ENCODE measurements around the gene EXD3. TPM values are rescaled to one million over a fixed set of nuclear protein-coding genes. Genes with fewer than 3 reads are reported as not detected.

EXD3 gene
- total RNA-seq, 1 experiment from 2014 or later, result 2.8 TPM

DNA sequence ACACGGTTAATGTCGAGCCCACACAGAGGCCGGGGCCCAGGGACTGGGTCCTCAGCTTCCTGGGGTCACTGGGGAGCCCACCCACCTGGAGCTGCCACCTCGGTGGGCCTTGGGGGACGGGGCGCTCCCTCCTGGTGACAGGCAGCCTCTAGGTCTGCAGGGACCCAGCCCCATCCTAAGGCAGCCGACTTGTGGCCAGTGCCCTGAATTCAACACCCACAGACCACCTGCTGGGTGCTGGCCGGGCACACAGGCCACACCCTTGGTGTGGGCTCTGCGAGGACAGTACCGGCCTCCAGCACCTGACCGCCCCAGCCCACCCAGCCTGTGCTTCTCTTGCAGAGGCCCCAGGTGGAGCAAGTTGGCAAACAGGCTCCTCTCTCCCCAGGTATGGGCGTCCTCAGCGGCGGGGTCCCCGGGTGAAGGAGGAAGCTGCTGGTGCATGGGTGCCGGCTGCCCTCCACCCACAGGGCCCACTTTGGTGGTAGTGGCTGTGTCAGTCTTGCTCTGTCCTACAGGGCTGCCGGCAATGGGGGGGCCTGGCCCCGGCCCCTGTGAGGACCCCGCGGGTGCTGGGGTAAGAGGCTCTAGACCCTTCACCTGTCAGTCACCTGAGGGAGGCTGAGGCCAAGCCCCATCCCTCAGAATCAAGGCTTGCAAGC, 9.9 kb upstream of the EXD3 start:
- no peak for DNase-seq
- Histone ChIP-seq H3K4me2 (ENCODE audit: low read depth, low read length, poor library complexity, severe bottlenecking) (no peak overlapping the region), H3K79me2 (ENCODE audit: low read length) (no peaks in the 10 kb centered on the region), H3K9me2 (replicated peaks; ENCODE audit: insufficient read depth, low read length) (no peaks in the 10 kb centered on the region), H3K9ac (ENCODE audit: low read length) (no peak overlapping the region), H2AFZ (ENCODE audit: low read length) (no peak overlapping the region), H3K4me3 (ENCODE audit: low read length) (no peak overlapping the region), H3K27ac (ENCODE audit: low read length) (no peak overlapping the region), H3K4me1 (ENCODE audit: low read length) (peaks cover 17% of the 10 kb centered on the region), H3K9me3 (ENCODE audit: low read length) (no peaks in the 10 kb centered on the region), H3K36me3 (ENCODE audit: insufficient read depth, low read length) (no peaks in the 10 kb centered on the region), H4K20me1 (ENCODE audit: insufficient read depth, low read depth, low read length) (no peaks in the 10 kb centered on the region), H3K27me3 (ENCODE audit: low read length) (no peaks in the 10 kb centered on the region)

- DNase-seq, result no peak
- Histone ChIP-seq H2AFZ (ENCODE audit: low read length) (no peak overlapping the region), H3K4me3 (ENCODE audit: low read length) (no peak overlapping the region), H4K20me1 (ENCODE audit: insufficient read depth, low read depth, low read length) (no peaks in the 10 kb centered on the region), H3K4me2 (ENCODE audit: low read depth, low read length, poor library complexity, severe bottlenecking) (no peak overlapping the region), H3K4me1 (ENCODE audit: low read length) (peaks cover 17% of the 10 kb centered on the region), H3K9me3 (ENCODE audit: low read length) (no peaks in the 10 kb centered on the region), H3K79me2 (ENCODE audit: low read length) (no peaks in the 10 kb centered on the region), H3K27me3 (ENCODE audit: low read length) (no peaks in the 10 kb centered on the region), H3K9ac (ENCODE audit: low read length) (no peak overlapping the region), H3K27ac (ENCODE audit: low read length) (no peak overlapping the region), H3K9me2 (replicated peaks; ENCODE audit: insufficient read depth, low read length) (no peaks in the 10 kb centered on the region), H3K36me3 (ENCODE audit: insufficient read depth, low read length) (no peaks in the 10 kb centered on the region)
These were observed 8.5 kb upstream of the EXD3 start for GRCh38 chr9:137431416-137431931.

GRCh38 chr9:137430723-137431415, 7.9 kb upstream of the EXD3 start:
- H3K36me3 ChIP-seq (ENCODE audit: insufficient read depth, low read length), result no peaks in the 10 kb centered on the region
- H3K4me3 ChIP-seq (ENCODE audit: low read length), result no peak overlapping the region
- peaks cover 17% of the 10 kb centered on the region for H3K4me1 ChIP-seq (ENCODE audit: low read length)
- no peaks in the 10 kb centered on the region for H3K9me2 ChIP-seq (replicated peaks; ENCODE audit: insufficient read depth, low read length)
- H3K9me3 ChIP-seq (ENCODE audit: low read length), result no peaks in the 10 kb centered on the region
- no peak overlapping the region for H3K4me2 ChIP-seq (ENCODE audit: low read depth, low read length, poor library complexity, severe bottlenecking)
- H3K27me3 ChIP-seq (ENCODE audit: low read length), result no peaks in the 10 kb centered on the region
- no peaks in the 10 kb centered on the region for H3K79me2 ChIP-seq (ENCODE audit: low read length)
- H3K9ac ChIP-seq (ENCODE audit: low read length), result no peak overlapping the region
- H3K27ac ChIP-seq (ENCODE audit: low read length), result no peak overlapping the region
- no peaks in the 10 kb centered on the region for H4K20me1 ChIP-seq (ENCODE audit: insufficient read depth, low read depth, low read length)
- H2AFZ ChIP-seq (ENCODE audit: low read length), result no peak overlapping the region
- no peak for DNase-seq

DNA sequence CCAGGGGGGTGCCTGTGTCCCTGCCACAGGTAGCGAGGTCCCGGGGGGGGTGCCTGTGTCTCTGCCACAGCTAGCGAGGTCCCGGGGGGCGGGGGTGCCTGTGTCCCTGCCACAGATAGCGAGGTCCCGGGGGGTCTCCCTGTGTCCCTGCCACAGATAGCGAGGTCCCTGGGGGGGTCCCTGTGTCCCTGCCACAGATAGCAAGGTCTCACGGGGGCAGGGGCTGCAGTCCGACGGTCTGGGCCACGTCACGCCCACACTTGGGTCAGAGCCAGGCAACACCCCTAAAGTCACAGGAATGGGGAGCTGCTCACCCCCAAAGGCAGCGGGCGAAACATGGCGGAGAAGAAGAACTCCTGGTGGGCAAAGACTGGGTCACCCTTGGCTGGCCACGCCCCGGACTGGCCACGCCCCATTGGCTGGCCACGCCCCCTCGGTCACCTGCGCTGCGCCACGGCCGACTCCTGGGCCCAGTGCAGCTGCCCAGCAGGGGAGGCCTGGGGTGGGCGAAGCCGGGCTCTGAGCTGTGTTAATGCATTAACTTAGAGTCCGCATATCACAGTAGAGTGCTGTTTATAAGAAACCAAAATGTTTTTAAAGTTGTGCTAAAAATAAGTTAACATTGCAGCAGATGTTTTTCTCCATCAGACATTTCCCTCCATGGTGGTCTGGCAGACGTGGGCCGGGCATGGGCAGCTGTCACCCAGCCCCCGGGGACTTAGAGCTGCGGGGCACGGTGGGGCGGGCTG, 7.2 kb upstream of the EXD3 start:
- H3K9me2 ChIP-seq (replicated peaks; ENCODE audit: insufficient read depth, low read length), result no peaks in the 10 kb centered on the region
- H4K20me1 ChIP-seq (ENCODE audit: insufficient read depth, low read depth, low read length), result no peaks in the 10 kb centered on the region
- H3K9me3 ChIP-seq (ENCODE audit: low read length), result no peaks in the 10 kb centered on the region
- peak overlapping the region; percentile 23 for H3K4me2 ChIP-seq (ENCODE audit: low read depth, low read length, poor library complexity, severe bottlenecking)
- no peak overlapping the region for H2AFZ ChIP-seq (ENCODE audit: low read length)
- no peaks in the 10 kb centered on the region for H3K79me2 ChIP-seq (ENCODE audit: low read length)
- H3K4me1 ChIP-seq (ENCODE audit: low read length), result peaks cover 17% of the 10 kb centered on the region
- DNase-seq, result peak; percentile 77
- H3K4me3 ChIP-seq (ENCODE audit: low read length), result peak overlapping the region; percentile 28; the same call in 1 of the 2 replicates
- H3K27ac ChIP-seq (ENCODE audit: low read length), result no peak overlapping the region
- no peak overlapping the region for H3K9ac ChIP-seq (ENCODE audit: low read length)
- no peaks in the 10 kb centered on the region for H3K36me3 ChIP-seq (ENCODE audit: insufficient read depth, low read length)
- H3K27me3 ChIP-seq (ENCODE audit: low read length), result no peaks in the 10 kb centered on the region

GRCh38 chr9:137429546-137429890, 6.6 kb upstream of the EXD3 start:
- no peaks in the 10 kb centered on the region for H3K79me2 ChIP-seq (ENCODE audit: low read length)
- no peaks in the 10 kb centered on the region for H3K9me2 ChIP-seq (replicated peaks; ENCODE audit: insufficient read depth, low read length)
- no peak overlapping the region for H3K27ac ChIP-seq (ENCODE audit: low read length)
- peak overlapping the region; percentile 23 for H3K4me2 ChIP-seq (ENCODE audit: low read depth, low read length, poor library complexity, severe bottlenecking)
- peaks cover 17% of the 10 kb centered on the region for H3K4me1 ChIP-seq (ENCODE audit: low read length)
- no peak overlapping the region for H3K9ac ChIP-seq (ENCODE audit: low read length)
- H3K4me3 ChIP-seq (ENCODE audit: low read length), result no peak overlapping the region
- H3K9me3 ChIP-seq (ENCODE audit: low read length), result no peaks in the 10 kb centered on the region
- no peak for DNase-seq
- no peaks in the 10 kb centered on the region for H4K20me1 ChIP-seq (ENCODE audit: insufficient read depth, low read depth, low read length)
- H3K36me3 ChIP-seq (ENCODE audit: insufficient read depth, low read length), result no peaks in the 10 kb centered on the region
- H2AFZ ChIP-seq (ENCODE audit: low read length), result no peak overlapping the region
- H3K27me3 ChIP-seq (ENCODE audit: low read length), result no peaks in the 10 kb centered on the region

- Histone ChIP-seq H3K27ac (ENCODE audit: low read length) (no peak overlapping the region), H3K9me2 (replicated peaks; ENCODE audit: insufficient read depth, low read length) (no peaks in the 10 kb centered on the region), H3K9me3 (ENCODE audit: low read length) (no peaks in the 10 kb centered on the region), H2AFZ (ENCODE audit: low read length) (no peak overlapping the region), H4K20me1 (ENCODE audit: insufficient read depth, low read depth, low read length) (no peaks in the 10 kb centered on the region), H3K27me3 (ENCODE audit: low read length) (no peaks in the 10 kb centered on the region), H3K4me2 (ENCODE audit: low read depth, low read length, poor library complexity, severe bottlenecking) (peak overlapping the region; percentile 35), H3K79me2 (ENCODE audit: low read length) (no peaks in the 10 kb centered on the region), H3K4me3 (ENCODE audit: low read length) (no peak overlapping the region), H3K9ac (ENCODE audit: low read length) (no peak overlapping the region), H3K4me1 (ENCODE audit: low read length) (peaks cover 17% of the 10 kb centered on the region), H3K36me3 (ENCODE audit: insufficient read depth, low read length) (no peaks in the 10 kb centered on the region)
- no peak for DNase-seq
These were observed 6.0 kb upstream of the EXD3 start for GRCh38 chr9:137428841-137429545.

GRCh38 chr9:137428311-137428630, 5.3 kb upstream of the EXD3 start:
- no peak for DNase-seq
- Histone ChIP-seq H3K27ac (ENCODE audit: low read length) (no peak overlapping the region), H3K4me1 (ENCODE audit: low read length) (peaks cover 17% of the 10 kb centered on the region), H3K9me3 (ENCODE audit: low read length) (no peaks in the 10 kb centered on the region), H3K4me2 (ENCODE audit: low read depth, low read length, poor library complexity, severe bottlenecking) (no peak overlapping the region), H3K4me3 (ENCODE audit: low read length) (no peak overlapping the region), H3K36me3 (ENCODE audit: insufficient read depth, low read length) (no peaks in the 10 kb centered on the region), H2AFZ (ENCODE audit: low read length) (no peak overlapping the region), H3K79me2 (ENCODE audit: low read length) (no peaks in the 10 kb centered on the region), H3K9me2 (replicated peaks; ENCODE audit: insufficient read depth, low read length) (no peaks in the 10 kb centered on the region), H3K27me3 (ENCODE audit: low read length) (no peaks in the 10 kb centered on the region), H3K9ac (ENCODE audit: low read length) (no peak overlapping the region), H4K20me1 (ENCODE audit: insufficient read depth, low read depth, low read length) (no peaks in the 10 kb centered on the region)

Measured in Karpas-422 (cell line).